GM12872 (cell line): ENCODE measurements around the gene GIGYF2.

Experiments used
- CTCF ChIP-seq: IDR thresholded peaks from 3 replicates; pipeline ENCODE4 v1.5.1; 2011; ENCODE audit warnings: low read depth, mild to moderate bottlenecking, low read length, moderate library complexity; ENCODE audit not compliant: insufficient read depth

GIGYF2 gene

GRCh38 chr2:232893834-232894233 lies 196.7 kb downstream of the GIGYF2 start:
- TF ChIP-seq CTCF, result no peak

- TF ChIP-seq CTCF, result no peak
Measured at GRCh38 chr2:232894251-232894650, 197.1 kb downstream of the GIGYF2 start.

GRCh38 chr2:232894746-232895145 lies 197.6 kb downstream of the GIGYF2 start:
- TF ChIP-seq CTCF, result no peak

GRCh38 chr2:232896111-232896510 lies 199.0 kb downstream of the GIGYF2 start:
- TF ChIP-seq CTCF, result no peak

GRCh38 chr2:232896720-232897597 lies 199.8 kb downstream of the GIGYF2 start:
- TF ChIP-seq CTCF, result no peak

- TF ChIP-seq CTCF, result no peak
Measured at GRCh38 chr2:232897598-232898408, 200.7 kb downstream of the GIGYF2 start.

GRCh38 chr2:232898592-232899543 lies 201.7 kb downstream of the GIGYF2 start:
- no peak for TF ChIP-seq CTCF
